GM12878 (cell line): ENCODE measurements around the gene YEATS4. TPM values are rescaled to one million over a fixed set of nuclear protein-coding genes. Genes with fewer than 3 reads are reported as not detected.

Experiments used
- ATAC-seq: fragments of 200-7000 bp; cut with Tn5 transposase; 3 replicates; pipeline ENCODE4 v1.9.1; 2020; ENCODE audit warnings: mild to moderate bottlenecking, moderate library complexity
- BruUV-seq: library from RNA; stranded (reverse); fragments of 400-500 nt; replicated peaks from 2 replicates; lab custom pipeline; 2021; lab: Mats Ljungman, UMichigan
- CTCF ChIA-PET: fragments of 300-600 bp; sonication (Branson Sonifier 250); formaldehyde crosslinking; extraction: SDS; loops from one replicate; lab custom pipeline; 2021; ENCODE audit warnings: inconsistent platforms; lab: Yijun Ruan, JAX
- POLR2A ChIA-PET: fragments of 350-600 bp; formaldehyde crosslinking; extraction: SDS; loops from one replicate; lab custom pipeline; 2021; ENCODE audit warnings: inconsistent platforms; lab: Charles Lee
- RAD21 ChIA-PET: fragments of 300-600 bp; sonication (Branson Sonifier 250); formaldehyde crosslinking; loops from one replicate; lab custom pipeline; 2023; ENCODE audit warnings: antibody characterized with exemption; ENCODE audit not compliant: unreplicated experiment; lab: Charles Lee
- SMC1A ChIA-PET: fragments of 300-600 bp; sonication (Branson Sonifier 250); formaldehyde crosslinking; loops from one replicate; lab custom pipeline; 2023; ENCODE audit not compliant: unreplicated experiment, uncharacterized antibody; lab: Charles Lee
- DNase-seq: peaks from one replicate; pipeline ENCODE4 v3.0.0-alpha.2; 2011; ENCODE audit warnings: low read depth, low spot score
- FAIRE-seq: peaks from 3 replicates; lab custom pipeline; 2011; peaks lifted over from hg19 to GRCh38; lab: Jason Lieb, UNC
- H2AFZ ChIP-seq: 2 replicates; pipeline ENCODE4 v1.6.0; 2011; ENCODE audit warnings: low read depth, low read length, control low read depth; ENCODE audit not compliant: control insufficient read depth
- H3K27ac ChIP-seq: 2 replicates; pipeline ENCODE4 v1.5.1; 2011; ENCODE audit warnings: control low read depth; ENCODE audit not compliant: control insufficient read depth, insufficient read depth
- H3K27me3 ChIP-seq, 2 experiments: replicated peaks in 1 of 2; 2 replicates each; pipeline versions ENCODE4 v1.6.0 to v1.6.1; 2011; ENCODE audit warnings: low read length in 1 of 2; ENCODE audit not compliant: control insufficient read depth in 2 of 2, insufficient read depth in 2 of 2
- H3K36me3 ChIP-seq, 2 experiments: 2 replicates each; pipeline ENCODE4 v1.5.1; 2011; ENCODE audit warnings: low read length in 1 of 2; ENCODE audit not compliant: control insufficient read depth in 2 of 2, insufficient read depth in 2 of 2
- H3K4me1 ChIP-seq: 2 replicates; pipeline ENCODE4 v1.6.1; 2011; ENCODE audit warnings: mild to moderate bottlenecking, low read length, moderate library complexity, mixed read lengths; ENCODE audit not compliant: control insufficient read depth, insufficient read depth
- H3K4me2 ChIP-seq: 2 replicates; pipeline ENCODE4 v1.6.0; 2011; ENCODE audit warnings: control low read depth; ENCODE audit not compliant: control insufficient read depth, insufficient read depth
- H3K4me3 ChIP-seq: fragments of 200-600 bp; sonication (generic); 2 replicates; pipeline ENCODE4 v1.5.1; 2016
- H3K79me2 ChIP-seq: 2 replicates; pipeline ENCODE4 v1.6.0; 2011; ENCODE audit warnings: low read length; ENCODE audit not compliant: control insufficient read depth, insufficient read depth
- H3K9ac ChIP-seq: 2 replicates; pipeline ENCODE4 v1.8.0; 2011; ENCODE audit warnings: low read length, control low read depth, mixed read lengths; ENCODE audit not compliant: control insufficient read depth, insufficient read depth
- H3K9me3 ChIP-seq: replicated peaks from 3 replicates; pipeline ENCODE4 v1.5.1; 2011; ENCODE audit warnings: mild to moderate bottlenecking, low read length; ENCODE audit not compliant: control insufficient read depth, insufficient read depth
- H4K20me1 ChIP-seq: 2 replicates; pipeline ENCODE4 v1.6.0; 2011; ENCODE audit not compliant: control insufficient read depth, insufficient read depth
- CBFB ChIP-seq: IDR thresholded peaks from 2 replicates; pipeline ENCODE4 v1.6.1; 2016; ENCODE audit warnings: antibody characterized with exemption, low read depth
- EED ChIP-seq: sonication (generic); IDR thresholded peaks from 2 replicates; pipeline ENCODE4 v1.6.1; 2016; ENCODE audit warnings: antibody characterized with exemption, low read depth
- IKZF2 ChIP-seq, 2 experiments: fragments of 450-650 bp; IDR thresholded peaks; 2 replicates each; pipeline ENCODE4 v1.6.1; 2017; ENCODE audit warnings: mild to moderate bottlenecking in 2 of 2, moderate library complexity in 2 of 2
- NBN ChIP-seq: fragments of 450-650 bp; IDR thresholded peaks from 2 replicates; pipeline ENCODE4 v1.6.1; 2016
- NFIC ChIP-seq: IDR thresholded peaks from 2 replicates; pipeline ENCODE4 v1.6.1; 2012; ENCODE audit warnings: low read depth, mild to moderate bottlenecking, inconsistent platforms, low read length, moderate library complexity
- NR2C1 ChIP-seq: fragments of 450-650 bp; IDR thresholded peaks from 2 replicates; pipeline ENCODE4 v1.6.1; 2017; ENCODE audit warnings: antibody characterized with exemption, mild to moderate bottlenecking, moderate library complexity
- PAX5 ChIP-seq: IDR thresholded peaks from 2 replicates; pipeline ENCODE4 v1.6.1; 2011; ENCODE audit warnings: low read depth, low read length, borderline replicate concordance
- PKNOX1 ChIP-seq: fragments of 450-650 bp; IDR thresholded peaks from 2 replicates; pipeline ENCODE4 v1.6.1; 2016; ENCODE audit warnings: mild to moderate bottlenecking
- POU2F2 ChIP-seq: IDR thresholded peaks from 3 replicates; pipeline ENCODE4 v1.6.1; 2011; ENCODE audit warnings: low read depth, mild to moderate bottlenecking, low read length, borderline replicate concordance
- RUNX3 ChIP-seq: IDR thresholded peaks from 2 replicates; pipeline ENCODE4 v1.6.1; 2012; ENCODE audit warnings: low read length, inconsistent platforms
- SMC3 ChIP-seq: IDR thresholded peaks from 2 replicates; pipeline ENCODE4 v1.6.1; 2011; ENCODE audit warnings: low read length, improper control_type of control experiment, borderline replicate concordance
- STAT1 ChIP-seq: fragments of 450-650 bp; conservative IDR thresholded peaks from 2 replicates; pipeline ENCODE4 v1.6.1; 2014; ENCODE audit warnings: antibody characterized with exemption, mild to moderate bottlenecking
- TAF1 ChIP-seq: IDR thresholded peaks from 2 replicates; pipeline ENCODE4 v1.6.1; 2011; ENCODE audit warnings: mild to moderate bottlenecking, low read depth, low read length, borderline replicate concordance
- TARDBP ChIP-seq: IDR thresholded peaks from 2 replicates; pipeline ENCODE4 v1.6.1; 2016; ENCODE audit warnings: borderline replicate concordance
- TBL1XR1 ChIP-seq: IDR thresholded peaks from 2 replicates; pipeline ENCODE4 v1.6.1; 2012; ENCODE audit warnings: low read depth, low read length, improper control_type of control experiment
- WGBS: methylation state at CpG from one replicate; pipeline ENCODE4 v1.1.6; 2016; ENCODE audit warnings: low lambda C conversion rate; ENCODE audit not compliant: insufficient replicate concordance, insufficient coverage; ENCODE audit errors: missing lambda C conversion rate; 5-methylcytosine and 5-hydroxymethylcytosine counted together
- in situ Hi-C: fragments of 300-500 bp; cut with MboI; formaldehyde crosslinking; loops from 9 replicates; pipeline ENCODE4 v1.14.3; 2018; ENCODE audit warnings: mixed read lengths
- intact Hi-C: fragments of 100-400 bp; cut with micrococcal nuclease; formaldehyde crosslinking; loops from one replicate; pipeline ENCODE4 v1.14.2; 2022; ENCODE audit not compliant: unreplicated experiment
- polyA plus RNA-seq, 11 experiments: library from polyadenylated mRNA; depleted of rRNA in 4 of 11; unstranded in 6 of 11; stranded (reverse) in 5 of 11; fragments of >200 nt; fragmentation: Nextera tagmentation in 4 of 11; fragmentation: Illumina TruSeq in 1 of 11; extraction: Ambion mirVana in 4 of 11; extraction: Trizol in 1 of 11; gene quantifications; 1 replicate in 1 of 11; 2 replicates in 10 of 11; pipeline versions ENCODE4 v1.2.1 to v1.2.3, GENCODE V29; 2011 to 2016; ENCODE audit warnings: inconsistent platforms in 2 of 11, missing spikeins in 2 of 11, low read depth in 1 of 11
- total RNA-seq, 4 experiments: library from RNA; depleted of rRNA in 3 of 4; stranded (reverse); fragments of >200 nt in 3 of 4; fragmentation: Illumina TruSeq in 1 of 4; extraction: Trizol in 1 of 4; gene quantifications; 2 replicates each; pipeline versions ENCODE4 v1.2.1 to v1.2.3, GENCODE V29; 2013 to 2021
- TF ChIP-seq, protein P1 (sequence below): fragments of 450-650 bp; IDR thresholded peaks from 2 replicates; pipeline ENCODE4 v1.6.1; 2017; ENCODE audit warnings: low read depth, mild to moderate bottlenecking, moderate library complexity
- TF ChIP-seq, protein P2 (sequence below): fragments of 150-350 bp; IDR thresholded peaks from 2 replicates; pipeline ENCODE4 v1.6.1; 2014; ENCODE audit warnings: mild to moderate bottlenecking, low read depth, low read length
- TF ChIP-seq, protein P3 (sequence below): IDR thresholded peaks from 2 replicates; pipeline ENCODE4 v1.6.1; 2011; ENCODE audit warnings: low read depth, mild to moderate bottlenecking, low read length, moderate library complexity, borderline replicate concordance; ENCODE audit errors: extremely low read depth
- TF ChIP-seq, protein P4 (sequence below): IDR thresholded peaks from 2 replicates; pipeline ENCODE4 v1.6.1; 2012; ENCODE audit warnings: low read depth, low read length, improper control_type of control experiment

The YEATS4 gene
- total and polyA plus RNA-seq, 10 of the 15 experiments (the other 5 are each of a cell fraction or from before 2014, with no cell fraction given), result 23.8 to 45.4 (median 36.8) TPM

GRCh38 chr12:69324797-69325466 lies 34.6 kb upstream of the YEATS4 start:
- ATAC-seq (peak; percentile 94), DNase-seq (peak; percentile 26), FAIRE-seq (no peak)
- Histone ChIP-seq H4K20me1 (no peaks in the 10 kb centered on the region), H3K9me3 (no peaks in the 10 kb centered on the region), H3K27me3 (no peaks in the 10 kb centered on the region), H3K79me2 (no peaks in the 10 kb centered on the region), H3K4me1 (no peaks in the 10 kb centered on the region), H3K9ac (no peak overlapping the region), H3K4me3 (no peak overlapping the region), H3K36me3 (no peaks in the 10 kb centered on the region), H2AFZ (no peak overlapping the region; the same call in 1 of the 2 replicates), H3K27ac (peak overlapping the region; percentile 27; the same call in 1 of the 2 replicates), H3K4me2 (no peak overlapping the region)
- no TSS peak for BruUV-seq
- POLR2A ChIA-PET, result no interaction called here
- 41% methylated on average over 2 of the region's 2 CpGs for WGBS
- SMC1A ChIA-PET, result interaction anchor here (1.0 kb wide), 3 partner anchors 8 to 247 kb away, joined by 3 read pairs; no protein-coding TSS in a partner anchor
- in situ Hi-C loops, result no loop called here
- RAD21 ChIA-PET, result no interaction called here
- intact Hi-C loops, result no loop called here
- CTCF ChIA-PET, result interaction anchor here (0.6 to 1.7 kb wide), 4 partner anchors 9 to 168 kb away, joined by 3 to 4 read pairs (median 3); no protein-coding TSS in a partner anchor
- TF ChIP-seq, protein P1, sequence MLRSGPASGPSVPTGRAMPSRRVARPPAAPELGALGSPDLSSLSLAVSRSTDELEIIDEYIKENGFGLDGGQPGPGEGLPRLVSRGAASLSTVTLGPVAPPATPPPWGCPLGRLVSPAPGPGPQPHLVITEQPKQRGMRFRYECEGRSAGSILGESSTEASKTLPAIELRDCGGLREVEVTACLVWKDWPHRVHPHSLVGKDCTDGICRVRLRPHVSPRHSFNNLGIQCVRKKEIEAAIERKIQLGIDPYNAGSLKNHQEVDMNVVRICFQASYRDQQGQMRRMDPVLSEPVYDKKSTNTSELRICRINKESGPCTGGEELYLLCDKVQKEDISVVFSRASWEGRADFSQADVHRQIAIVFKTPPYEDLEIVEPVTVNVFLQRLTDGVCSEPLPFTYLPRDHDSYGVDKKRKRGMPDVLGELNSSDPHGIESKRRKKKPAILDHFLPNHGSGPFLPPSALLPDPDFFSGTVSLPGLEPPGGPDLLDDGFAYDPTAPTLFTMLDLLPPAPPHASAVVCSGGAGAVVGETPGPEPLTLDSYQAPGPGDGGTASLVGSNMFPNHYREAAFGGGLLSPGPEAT, result peak; percentile 43; the same call in 1 of the 2 replicates
- no peak for TF ChIP-seq TAF1
- peak; percentile 45 to 58; a peak in 2 of 4 replicates for TF ChIP-seq IKZF2 (IDR thresholded peaks at IDR 0.05)
- TF ChIP-seq, protein P2, sequence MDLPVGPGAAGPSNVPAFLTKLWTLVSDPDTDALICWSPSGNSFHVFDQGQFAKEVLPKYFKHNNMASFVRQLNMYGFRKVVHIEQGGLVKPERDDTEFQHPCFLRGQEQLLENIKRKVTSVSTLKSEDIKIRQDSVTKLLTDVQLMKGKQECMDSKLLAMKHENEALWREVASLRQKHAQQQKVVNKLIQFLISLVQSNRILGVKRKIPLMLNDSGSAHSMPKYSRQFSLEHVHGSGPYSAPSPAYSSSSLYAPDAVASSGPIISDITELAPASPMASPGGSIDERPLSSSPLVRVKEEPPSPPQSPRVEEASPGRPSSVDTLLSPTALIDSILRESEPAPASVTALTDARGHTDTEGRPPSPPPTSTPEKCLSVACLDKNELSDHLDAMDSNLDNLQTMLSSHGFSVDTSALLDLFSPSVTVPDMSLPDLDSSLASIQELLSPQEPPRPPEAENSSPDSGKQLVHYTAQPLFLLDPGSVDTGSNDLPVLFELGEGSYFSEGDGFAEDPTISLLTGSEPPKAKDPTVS, result no peak
- no peak for TF ChIP-seq NR2C1
- TF ChIP-seq EED, result 0 out of 2 replicates have a peak, but pooled peaks have one; percentile 16
- TF ChIP-seq PKNOX1, result 0 out of 2 replicates have a peak, but pooled peaks have one; percentile 18
- TF ChIP-seq, protein P3, sequence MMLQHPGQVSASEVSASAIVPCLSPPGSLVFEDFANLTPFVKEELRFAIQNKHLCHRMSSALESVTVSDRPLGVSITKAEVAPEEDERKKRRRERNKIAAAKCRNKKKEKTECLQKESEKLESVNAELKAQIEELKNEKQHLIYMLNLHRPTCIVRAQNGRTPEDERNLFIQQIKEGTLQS, result no peak
- 0 out of 2 replicates have a peak, but pooled peaks have one; percentile 11 for TF ChIP-seq PAX5
- 0 out of 2 replicates have a peak, but pooled peaks have one; percentile 40 for TF ChIP-seq CBFB
- TF ChIP-seq TBL1XR1, result no peak
- TF ChIP-seq STAT1, result no peak
- no peak for TF ChIP-seq NBN
- TF ChIP-seq SMC3, result no peak
- TF ChIP-seq POU2F2, result 0 out of 3 replicates have a peak, but pooled peaks have one; percentile 7
- TF ChIP-seq, protein P4, sequence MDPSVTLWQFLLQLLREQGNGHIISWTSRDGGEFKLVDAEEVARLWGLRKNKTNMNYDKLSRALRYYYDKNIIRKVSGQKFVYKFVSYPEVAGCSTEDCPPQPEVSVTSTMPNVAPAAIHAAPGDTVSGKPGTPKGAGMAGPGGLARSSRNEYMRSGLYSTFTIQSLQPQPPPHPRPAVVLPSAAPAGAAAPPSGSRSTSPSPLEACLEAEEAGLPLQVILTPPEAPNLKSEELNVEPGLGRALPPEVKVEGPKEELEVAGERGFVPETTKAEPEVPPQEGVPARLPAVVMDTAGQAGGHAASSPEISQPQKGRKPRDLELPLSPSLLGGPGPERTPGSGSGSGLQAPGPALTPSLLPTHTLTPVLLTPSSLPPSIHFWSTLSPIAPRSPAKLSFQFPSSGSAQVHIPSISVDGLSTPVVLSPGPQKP, result no peak
- peak; percentile 36; the same call in 1 of the 2 replicates for TF ChIP-seq NFIC
- TF ChIP-seq TARDBP, result no peak
- peak; percentile 92 for TF ChIP-seq RUNX3
